Epithelial cell of esophagus (primary cell): Measurements from ENCODE around the gene HEYL.
A peak's percentile ranks its signal among the peaks of the same experiment; 100 is the strongest.

ENCODE experiments used
- DNase-seq: peaks from one replicate; pipeline ENCODE4 v3.0.0; 2010; ENCODE audit warnings: low read depth
- H3K4me3 ChIP-seq: 2 replicates; pipeline ENCODE4 v1.5.1; 2011; ENCODE audit warnings: mild to moderate bottlenecking, low read length, control low read depth
- CTCF ChIP-seq: IDR thresholded peaks from 2 replicates; pipeline ENCODE4 v1.5.1; 2011; ENCODE audit warnings: low read depth, mild to moderate bottlenecking, low read length, control low read depth, inconsistent platforms; ENCODE audit not compliant: insufficient read depth; ENCODE audit errors: missing control alignments

HEYL gene

DNA sequence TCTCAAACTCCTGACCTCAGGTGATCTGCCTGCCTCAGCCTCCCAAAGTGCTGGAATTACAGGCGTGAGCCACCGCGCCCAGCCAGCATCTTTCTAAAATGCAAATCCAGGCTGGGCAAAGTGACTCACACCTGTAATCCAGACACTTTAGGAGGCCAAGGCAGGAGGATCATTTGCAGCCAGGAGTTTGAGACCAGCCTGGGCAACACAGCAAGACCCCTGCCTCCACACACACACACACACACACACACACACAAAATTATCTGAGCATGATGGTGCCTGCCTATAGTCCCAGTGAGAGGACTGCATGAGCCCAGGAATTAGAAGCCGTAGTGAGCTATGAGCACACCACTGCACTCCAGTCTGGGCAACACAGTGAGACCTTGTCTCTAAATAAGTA lies 46.1 kb downstream of the HEYL start:
- H3K4me3 ChIP-seq, result no peak overlapping the region
- DNase-seq, result no peak
- TF ChIP-seq CTCF, result no peak

- DNase-seq, result peak; percentile 70
- H3K4me3 ChIP-seq, result no peak overlapping the region
- TF ChIP-seq CTCF, result no peak
These were observed 47.4 kb downstream of the HEYL start for GRCh38 chr1:39592069-39592468.

DNA sequence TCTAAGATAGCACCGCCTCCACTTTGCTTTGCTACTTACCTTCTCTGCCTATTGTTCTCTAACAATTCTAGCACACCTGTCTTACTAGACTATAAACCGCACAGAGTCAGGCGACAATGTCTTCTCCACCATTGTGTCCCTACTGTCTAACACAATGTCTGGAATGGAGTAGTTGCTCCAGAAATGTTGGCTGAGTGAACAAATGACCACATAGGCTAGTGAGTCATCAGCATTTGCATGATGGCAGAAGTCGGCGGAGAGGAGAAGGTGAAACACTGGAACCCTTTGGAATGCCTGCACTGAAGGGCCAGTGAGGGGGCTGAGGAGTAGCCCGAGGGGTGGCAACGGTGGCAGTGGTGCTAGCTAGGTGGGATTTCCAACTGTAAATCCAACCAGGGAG lies 48.9 kb downstream of the HEYL start:
- H3K4me3 ChIP-seq, result no peak overlapping the region
- DNase-seq, result peak; percentile 56
- TF ChIP-seq CTCF, result no peak

DNA sequence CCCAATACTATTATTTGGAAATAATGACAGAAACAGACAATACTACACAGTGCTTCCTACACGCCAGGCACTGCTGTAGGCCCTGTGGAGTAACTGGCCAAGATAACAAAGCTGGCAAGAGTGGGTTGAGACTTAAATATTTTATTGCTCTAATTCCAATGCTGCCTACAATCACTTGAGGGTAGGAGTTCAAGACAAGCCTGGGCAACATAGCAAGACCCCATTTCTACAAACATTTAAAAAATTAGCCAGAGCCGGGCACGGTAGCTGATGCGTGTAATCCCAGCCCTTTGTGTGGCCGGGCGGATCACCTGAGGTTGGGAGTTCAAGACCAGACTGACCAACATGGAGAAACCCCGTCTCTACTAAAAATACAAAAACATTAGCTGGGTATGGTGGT lies 53.5 kb downstream of the HEYL start:
- no peak for DNase-seq
- no peak overlapping the region for H3K4me3 ChIP-seq
- no peak for TF ChIP-seq CTCF

DNA sequence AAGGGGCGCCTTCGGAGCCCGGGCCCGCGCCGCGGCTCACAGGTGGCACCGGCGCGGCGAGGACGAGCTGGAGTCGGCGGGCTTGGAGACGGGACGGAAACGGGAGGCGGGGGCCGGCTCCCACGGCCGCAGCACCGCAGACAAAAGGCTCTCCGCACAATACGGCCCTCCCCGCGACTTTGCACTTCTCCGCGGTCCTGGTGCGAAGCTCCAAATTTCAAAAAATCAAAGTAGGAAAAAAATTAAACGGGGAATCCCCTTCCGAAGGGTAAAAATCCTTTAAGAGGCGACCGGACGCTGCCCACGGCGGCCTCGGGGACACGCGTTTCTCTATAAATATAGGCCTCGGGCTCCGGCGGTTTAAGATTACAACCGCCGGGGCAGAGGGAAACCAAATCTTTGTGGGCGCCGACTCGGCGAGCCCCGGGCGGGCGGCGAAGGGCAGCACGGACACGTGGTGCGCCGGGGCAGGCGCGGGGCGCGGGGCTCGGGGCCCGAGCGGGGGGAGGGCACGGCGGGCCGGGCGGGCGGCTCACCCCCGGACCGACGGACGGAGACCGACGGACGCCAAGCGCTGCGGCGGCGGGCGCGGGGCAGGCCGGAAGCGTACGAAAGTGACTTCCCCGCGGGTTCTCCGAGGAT lies 63.3 kb downstream of the HEYL start:
- no peak for TF ChIP-seq CTCF
- peak; percentile 14 for DNase-seq
- H3K4me3 ChIP-seq, result peak overlapping the region; percentile 82

GRCh38 chr1:39575191-39576015 lies 64.0 kb downstream of the HEYL start:
- TF ChIP-seq CTCF, result no peak
- DNase-seq, result peak; percentile 40
- H3K4me3 ChIP-seq, result peak overlapping the region; percentile 82
